GM12892 (cell line): ENCODE measurements around the gene TXNDC15.

Source experiments
- POLR2A ChIP-seq: IDR thresholded peaks from 2 replicates; pipeline ENCODE4 v1.6.1; 2011; ENCODE audit warnings: low read depth, low read length, control low read depth
- POLR2AphosphoS5 ChIP-seq: IDR thresholded peaks from 2 replicates; pipeline ENCODE4 v1.6.1; 2011; ENCODE audit warnings: low read depth, low read length, control low read depth

DNA sequence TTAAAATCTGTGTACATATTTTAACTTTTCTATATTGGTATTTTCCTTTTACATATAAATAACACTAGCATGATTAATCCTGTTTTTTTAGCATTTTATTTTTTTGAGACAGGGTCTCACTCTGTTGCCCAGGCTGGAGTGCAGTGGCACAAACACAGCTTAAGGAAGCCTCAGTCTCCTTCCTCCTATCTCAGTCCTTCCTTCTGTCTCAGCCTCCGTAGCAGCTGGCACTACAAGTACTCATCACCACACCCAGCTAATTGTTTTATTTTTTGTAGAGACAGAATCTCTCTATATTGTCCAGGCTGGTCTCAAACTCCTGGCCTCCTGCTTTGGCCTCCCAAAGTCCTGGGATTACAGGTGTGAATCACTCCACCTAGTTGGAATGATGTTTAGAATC lies 29.9 kb upstream of the TXNDC15 start:
- TF ChIP-seq POLR2A (no peak), POLR2AphosphoS5 (no peak)
